Stimulated activated CD4-positive, alpha-beta T cell treated with anti-CD3 and anti-CD28 coated beads, Interleukin-1b, Interleukin-23, amount 100 ng/mL, for 4 hours (primary cell): Measurements from ENCODE around the gene NDUFS8.
"Not testable (repeated sequence)": the region's sequence is repeated elsewhere in the genome, so short reads cannot be mapped to it uniquely, and the experiment has no call there.

Experiments
- DNase-seq, 2 donors: peaks; one replicate each; pipeline ENCODE4 v3.0.0-alpha.2; 2020; ENCODE audit warnings: low read depth in 2 of 2

The NDUFS8 gene

DNA sequence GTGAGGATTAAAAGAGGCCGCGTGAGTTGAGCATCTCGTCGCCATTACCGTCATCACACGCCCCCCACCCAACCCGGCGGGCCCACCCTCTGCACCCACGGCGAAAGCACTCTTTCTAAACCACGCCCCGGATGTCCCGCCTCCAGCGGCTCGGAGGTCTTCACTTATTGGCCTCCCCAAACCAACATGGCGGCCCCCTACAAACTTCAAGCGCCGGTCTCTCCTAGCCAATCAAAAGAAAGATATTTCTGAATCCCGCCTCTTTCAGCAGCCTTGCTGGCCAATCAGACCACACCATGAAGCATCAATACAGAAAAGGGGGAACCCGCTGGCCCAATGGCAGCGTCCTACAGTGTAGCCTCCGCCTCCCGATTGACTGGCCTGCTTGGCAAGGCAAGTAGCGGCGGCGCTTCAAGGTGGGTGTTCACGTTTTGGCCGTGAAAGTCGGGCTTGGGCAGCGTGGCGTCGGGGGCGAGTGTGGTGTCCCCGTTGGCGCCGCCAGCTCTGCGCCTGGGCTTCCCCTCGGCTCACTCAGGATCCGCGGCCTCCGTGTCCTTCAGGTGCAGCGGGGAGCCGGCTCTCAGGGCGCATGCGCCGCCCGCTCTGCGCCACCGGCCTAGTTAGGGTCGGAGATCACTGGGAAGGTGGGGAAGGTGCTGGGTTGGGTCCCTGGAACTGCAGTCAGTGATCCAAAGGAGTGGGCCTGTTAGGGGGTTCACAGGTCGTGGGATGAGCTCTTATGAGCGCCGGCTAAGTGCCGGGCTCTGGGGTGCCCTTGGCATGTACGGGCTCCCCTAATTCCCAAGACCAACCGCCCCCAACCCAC, at the start of gene NDUFS8:
TSS of gene NDUFS8 (plus strand) at position 364 of the 826 bp plus-strand sequence. CDS start 1,471 bp downstream, outside the sequence.
- DNase-seq, result peak; percentile 94 to 97

DNA sequence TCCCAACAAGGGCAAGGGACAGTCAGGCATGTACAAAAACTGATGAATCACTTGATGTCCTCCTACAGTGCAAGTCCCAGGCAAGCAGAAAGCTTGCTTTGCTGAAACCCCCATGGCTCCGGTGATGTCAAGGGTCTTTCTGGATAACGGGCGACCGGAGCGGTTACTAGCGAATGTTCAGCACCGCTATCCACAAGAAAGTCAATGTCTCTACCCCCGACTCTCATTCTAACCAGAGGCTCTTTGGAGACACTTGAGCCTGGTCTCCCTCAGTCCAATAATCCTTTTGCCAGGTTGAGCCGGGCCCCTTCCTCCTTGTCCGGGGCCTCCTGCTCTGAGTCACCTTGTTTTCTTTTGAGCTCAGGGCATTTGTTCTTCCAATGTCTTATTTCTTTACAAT, 49.3 kb upstream of the NDUFS8 start:
- DNase-seq, result not testable (repeated sequence)

DNA sequence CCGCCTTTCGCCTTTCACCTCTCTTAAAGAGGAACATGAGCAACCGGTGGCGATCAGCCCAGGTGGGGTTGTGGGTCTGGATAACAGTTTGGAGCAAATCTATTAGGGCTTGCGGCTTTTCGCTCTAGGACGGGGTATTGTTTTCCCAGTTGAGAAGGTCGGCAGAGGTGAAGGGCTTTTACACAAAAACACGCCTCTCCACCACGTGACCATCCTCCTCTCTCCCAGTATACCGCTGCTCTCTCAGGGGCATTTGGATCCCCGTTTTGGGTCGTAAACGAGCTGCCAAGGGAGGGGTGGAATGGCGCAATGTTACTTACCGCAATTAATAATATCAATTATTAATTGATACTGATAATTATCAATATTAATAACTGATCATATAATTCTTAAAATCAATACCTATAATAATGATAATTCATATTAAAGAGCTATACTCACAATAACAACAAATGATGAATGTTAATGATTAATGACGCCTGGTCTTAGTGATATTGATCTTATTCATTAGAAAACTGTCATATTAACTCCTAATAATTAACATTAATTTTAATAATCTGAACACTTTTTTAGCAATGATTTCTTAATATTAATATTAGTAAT, 48.1 kb upstream of the NDUFS8 start:
- DNase-seq, result not testable (repeated sequence)

DNA sequence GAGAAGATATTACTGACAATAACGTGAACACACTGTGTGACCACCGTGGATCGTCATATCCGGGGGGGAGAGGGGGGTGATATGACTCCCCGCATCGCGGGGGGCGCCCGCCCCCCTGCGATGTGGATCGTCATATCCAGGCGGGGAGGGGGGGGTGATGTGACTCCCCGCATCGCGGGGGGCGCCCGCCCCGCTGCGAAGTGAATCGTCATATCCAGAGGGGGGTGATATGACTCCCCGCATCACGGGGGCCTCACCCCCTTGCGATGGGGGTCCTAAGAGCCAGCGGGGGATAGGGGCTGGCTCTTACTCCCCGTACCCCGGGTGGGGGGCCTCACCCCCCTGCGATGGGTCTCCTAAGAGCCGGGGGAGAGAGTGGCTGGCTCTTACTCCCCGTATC, 46.5 kb upstream of the NDUFS8 start:
- DNase-seq, result no peak

DNA sequence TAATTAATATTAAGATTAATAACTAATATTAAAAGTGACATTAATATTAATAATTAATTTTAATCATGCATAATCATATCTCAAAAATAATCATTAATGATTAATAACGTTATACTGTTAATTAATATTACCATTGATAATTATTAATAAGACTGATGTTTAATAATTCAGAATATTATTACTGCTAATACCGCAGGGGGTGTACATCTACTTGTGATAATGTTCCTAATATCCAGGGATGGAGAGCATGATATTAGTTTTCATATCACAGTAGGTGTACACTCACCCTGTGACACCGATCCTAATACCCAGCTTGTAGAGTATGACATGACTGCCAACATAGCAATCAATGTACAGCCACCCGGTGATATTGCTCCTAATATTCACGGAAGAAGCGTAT, 45.2 kb upstream of the NDUFS8 start:
- not testable (repeated sequence) for DNase-seq

DNA sequence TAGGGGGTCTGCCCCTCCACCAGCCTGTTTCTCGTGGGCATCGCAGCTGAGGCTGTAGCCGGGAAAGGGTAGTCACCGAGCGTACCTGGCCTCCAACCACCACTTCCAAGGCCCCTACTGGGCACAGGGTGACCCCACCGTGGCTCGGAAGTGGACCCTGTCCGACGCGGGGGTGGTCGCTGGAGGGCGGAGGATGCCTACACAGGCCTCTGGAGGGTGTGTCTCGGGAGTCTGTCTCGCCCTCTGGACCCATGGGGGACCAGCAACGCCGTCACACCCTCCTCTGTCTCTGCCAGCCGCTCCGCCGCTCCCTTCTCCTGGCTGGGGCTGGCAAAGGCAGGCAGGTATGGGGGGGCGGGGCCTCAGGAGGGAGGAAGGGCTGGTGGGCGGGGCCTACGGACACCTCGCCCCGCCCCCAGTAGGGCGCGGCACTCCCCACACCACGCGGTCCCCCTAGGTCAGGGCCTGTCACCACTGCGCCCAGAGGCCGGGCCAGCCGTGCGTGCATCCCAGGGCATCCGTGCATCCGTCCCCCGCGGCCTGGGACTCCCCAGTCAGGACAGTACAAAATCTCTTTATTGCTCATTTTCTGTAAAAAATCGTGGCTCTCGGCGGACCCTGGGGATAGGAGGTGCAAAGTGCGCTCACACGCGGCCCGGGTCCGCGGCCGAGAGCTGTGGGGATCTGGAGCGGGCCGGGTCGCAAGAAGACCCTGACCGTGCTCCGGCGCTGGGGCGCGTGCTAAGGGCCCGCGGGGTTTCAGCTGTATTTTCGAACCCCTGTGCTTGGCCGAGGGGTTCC, 39.7 kb upstream of the NDUFS8 start:
- not testable (repeated sequence) for DNase-seq

DNA sequence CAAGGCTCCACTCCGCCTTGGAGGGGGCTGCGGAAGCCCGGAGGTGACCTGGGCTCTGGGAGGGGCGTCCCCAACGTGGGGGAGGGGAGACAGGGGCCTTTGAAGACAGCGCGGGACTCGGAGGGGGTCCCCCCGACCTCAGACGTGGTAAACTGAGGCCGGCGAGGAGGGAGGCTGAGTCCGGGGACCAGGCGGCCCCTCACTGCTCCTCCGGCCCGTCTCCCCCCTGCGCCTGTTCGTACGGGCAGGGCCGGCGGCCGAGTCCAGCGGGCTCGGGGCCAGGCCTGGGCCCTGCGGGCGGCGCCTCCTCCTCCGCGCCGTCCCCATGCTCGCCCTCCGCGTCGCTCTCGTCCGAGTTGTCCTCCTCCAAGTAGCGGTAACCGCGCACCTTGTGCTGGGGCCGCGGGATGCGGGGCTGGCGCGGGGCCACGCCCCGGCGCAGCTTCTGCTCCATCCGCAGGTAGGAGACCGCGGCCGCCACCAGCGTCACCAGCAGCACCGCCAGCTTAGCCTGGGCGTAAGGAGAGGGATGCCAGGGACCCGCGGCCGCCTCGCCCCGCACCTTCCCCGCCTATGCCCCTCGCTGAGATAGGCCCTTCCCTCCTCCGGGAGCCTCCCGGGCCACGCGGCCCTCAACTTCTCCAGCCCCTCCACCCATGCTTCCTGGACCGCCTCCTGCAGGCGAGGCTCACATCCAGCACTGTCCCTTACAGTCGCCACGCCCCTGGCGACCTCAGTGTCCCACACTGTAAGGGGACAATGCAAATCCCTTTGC, 38.9 kb upstream of the NDUFS8 start:
- not testable (repeated sequence) for DNase-seq

DNA sequence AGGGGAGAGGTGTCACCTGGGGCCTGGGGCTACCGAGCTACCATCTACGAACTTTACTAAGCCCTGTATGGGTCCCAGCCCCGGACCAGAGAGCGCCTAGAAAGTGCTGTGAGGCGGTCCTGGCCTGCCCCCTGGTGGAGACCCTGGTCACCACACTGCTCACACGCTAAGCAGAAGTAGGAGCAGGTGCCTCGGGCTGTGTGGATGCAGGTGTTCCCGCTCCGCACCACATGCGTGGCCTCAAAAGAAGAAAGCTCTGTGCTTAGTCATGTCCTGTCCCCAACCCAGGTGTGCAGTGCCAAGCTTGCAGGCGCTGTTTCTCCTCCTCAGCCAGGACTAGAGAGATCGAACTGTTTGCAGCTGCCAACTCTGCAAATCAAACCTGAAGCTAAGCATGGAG, 36.7 kb upstream of the NDUFS8 start:
- DNase-seq, result peak in 1 of 2 donors; percentile 23

DNA sequence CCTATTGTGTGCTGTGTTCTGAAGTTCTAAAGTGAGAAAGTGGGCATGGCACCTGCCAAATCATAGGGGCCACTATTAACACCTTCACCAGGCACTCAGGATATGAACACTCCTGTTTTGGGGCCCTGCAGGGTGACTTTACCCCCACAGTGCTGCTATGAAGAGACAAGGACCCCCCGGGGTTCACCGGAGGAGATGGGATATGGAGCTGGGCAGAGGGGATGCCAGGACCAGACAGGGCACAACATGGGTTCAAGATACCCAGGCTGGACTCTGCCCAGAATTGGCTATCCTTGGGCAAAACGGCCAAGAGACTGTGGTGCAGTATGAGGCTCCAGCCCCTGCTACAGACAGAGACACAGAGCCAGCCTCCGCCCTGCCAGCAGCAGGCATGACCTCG, 36.1 kb upstream of the NDUFS8 start:
- not testable (repeated sequence) for DNase-seq

DNA sequence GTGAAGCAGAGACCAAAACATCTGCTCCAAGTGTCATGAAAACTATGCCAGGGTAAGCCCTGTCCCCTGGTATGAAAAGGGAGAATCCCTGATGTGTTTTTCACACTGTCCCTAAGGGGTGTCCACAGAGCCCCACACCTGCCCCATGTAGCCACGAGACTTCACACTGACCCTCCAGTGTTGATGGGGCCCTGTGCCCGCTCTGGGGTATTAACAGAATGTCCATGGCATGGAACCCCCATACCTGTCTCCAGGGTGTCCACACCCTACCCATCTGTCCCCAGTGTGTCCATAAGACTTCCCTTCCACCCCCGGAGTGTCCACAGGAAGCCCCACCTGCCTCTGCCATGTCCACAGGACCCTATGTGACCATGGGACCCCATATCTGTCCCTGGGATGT, 35.4 kb upstream of the NDUFS8 start:
- DNase-seq, result not testable (repeated sequence)

DNA sequence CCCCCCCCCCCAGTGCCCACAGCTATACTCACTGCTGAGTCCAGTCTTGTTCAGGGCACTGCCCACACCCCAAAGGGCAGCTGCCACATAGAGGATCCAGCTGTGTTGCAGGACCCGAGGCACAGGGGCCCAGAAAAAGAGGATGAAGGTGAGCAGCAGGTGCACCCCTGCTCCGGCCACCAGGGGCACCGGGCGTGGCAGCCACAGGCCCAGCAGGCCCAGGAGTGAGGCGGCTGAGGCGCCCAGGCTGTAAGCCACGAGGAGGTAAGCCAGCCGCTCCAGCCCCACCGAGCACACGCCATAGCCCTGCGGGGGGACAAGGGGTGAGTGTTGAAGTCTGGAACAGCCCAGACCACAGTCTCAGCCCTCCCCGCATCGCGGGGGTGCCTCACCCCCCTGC, 34.9 kb upstream of the NDUFS8 start:
- not testable (repeated sequence) for DNase-seq

DNA sequence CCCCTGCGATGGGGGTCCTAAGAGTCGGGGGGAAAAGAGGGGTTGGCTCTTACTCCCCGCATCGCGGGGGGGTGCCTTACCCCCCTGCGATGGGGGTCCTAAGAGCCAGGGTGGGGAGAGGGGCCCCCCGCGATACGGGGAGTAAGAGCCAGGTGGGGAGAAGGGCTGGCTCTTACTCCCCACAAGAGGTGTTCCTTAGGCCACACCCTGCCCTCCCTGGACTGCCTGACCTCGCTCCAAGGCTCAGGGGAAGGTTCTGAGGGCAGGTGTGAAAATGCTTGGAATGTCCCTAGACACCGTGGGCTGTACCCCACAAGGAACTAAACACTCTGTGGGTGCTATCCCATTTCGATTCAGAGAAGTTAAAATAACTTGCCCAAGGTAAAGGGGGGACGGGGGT, 34.4 kb upstream of the NDUFS8 start:
- no peak for DNase-seq

DNA sequence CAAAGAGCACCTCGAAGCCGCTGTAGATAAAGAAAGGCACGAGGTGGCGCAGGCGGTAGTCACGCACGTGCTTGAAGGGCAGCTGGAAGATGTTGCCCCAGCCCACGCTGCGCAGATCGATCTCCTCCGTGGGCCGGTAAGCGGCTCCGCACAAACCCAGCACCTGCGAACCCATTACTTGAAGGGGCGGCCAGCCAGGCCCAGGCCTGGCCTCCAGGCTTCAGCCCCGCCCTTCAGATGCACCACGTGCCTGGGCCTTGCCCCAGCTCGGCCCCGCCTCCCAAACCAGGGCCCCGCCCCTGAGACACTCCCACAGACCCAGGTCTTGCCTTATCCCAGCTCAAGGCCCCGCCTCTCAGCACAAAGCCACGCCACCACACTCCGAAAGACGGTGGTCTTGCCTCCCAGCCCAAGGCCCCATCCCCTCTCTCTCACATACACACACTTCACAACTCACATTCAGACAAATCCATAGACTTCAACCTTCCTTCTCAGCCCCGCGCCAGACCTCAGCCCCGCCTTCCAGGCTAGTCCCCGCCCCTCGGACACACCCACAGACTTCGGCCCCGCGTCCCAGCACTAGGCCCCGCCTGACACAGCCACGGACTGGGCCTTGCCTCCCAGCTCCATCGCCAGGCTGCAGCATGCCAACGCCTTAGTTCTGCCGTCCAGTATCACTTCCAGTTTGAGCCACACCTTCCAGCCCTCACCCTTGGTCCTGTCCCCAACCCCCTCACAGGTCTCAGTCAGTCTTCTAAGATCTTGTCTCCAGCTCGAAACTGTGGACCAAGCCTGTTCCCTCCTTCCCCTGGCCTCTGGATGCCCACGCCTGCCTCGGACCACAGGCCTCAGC, 33.6 kb upstream of the NDUFS8 start:
- DNase-seq, result peak in 1 of 2 donors; percentile 18

DNA sequence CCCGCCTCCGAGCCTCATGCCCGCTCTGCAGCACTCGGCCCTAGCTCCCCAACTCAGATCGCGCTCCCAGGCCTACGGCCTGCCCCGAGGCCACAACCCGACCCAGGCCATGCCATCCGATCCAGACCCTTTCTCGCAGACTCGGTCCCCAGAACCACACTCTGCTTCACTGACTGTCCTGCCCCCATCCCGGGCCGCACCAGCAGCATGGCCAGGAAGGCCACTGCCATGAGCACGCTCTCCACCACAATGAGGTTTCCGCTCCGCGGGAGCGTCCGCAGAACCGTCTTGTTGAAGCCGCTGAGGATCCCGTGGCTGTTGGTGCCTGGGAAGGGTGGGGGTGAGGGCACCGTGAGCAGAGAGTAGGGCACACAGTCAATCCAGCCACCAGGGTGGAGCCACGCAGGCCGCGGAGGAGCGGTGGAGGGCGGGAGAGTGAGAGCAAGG, 33.0 kb upstream of the NDUFS8 start:
- DNase-seq, result no peak

DNA sequence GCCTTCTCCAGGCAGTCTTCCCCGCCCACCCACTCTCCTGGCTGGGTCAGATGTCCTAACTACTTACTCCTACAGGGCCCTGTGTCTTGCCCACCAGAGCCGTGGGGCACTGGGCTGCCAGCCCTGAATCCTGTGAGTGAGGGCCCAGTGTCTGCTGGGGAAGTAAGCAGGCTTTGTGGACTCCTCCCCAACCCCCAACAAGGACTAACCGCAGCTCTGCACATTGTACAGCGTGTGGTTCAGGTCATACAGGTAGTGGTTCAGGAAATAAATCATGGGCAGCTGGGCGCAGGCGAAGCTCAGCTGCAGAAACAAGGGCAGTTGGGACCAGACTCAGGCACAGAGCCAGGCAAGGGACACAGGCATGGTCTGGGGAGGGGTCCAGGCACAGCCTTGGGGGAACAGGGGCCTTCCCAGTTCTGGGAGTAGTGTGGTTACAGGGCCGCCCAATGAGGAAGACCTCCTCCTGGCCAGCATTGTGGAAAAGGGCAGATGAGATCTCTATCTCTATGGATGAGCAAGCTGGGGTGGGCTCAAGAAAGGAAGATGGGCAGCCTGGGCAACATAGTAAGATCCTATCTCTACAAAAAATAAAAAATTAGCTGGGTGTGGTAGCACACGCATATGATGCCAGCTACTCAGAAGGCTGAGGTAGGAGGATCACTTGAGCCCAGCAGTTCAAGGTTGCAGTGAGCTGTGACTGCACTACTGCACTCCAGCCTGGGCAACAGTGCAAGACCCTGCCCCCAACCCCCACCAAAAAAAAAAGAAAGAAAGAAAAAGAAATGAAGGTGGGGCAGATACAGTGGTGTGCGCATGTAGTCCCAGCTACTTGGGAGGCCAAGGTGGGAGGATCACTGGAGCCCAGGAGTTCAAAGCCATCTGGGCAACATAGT, 32.1 kb upstream of the NDUFS8 start:
- DNase-seq, result no peak

DNA sequence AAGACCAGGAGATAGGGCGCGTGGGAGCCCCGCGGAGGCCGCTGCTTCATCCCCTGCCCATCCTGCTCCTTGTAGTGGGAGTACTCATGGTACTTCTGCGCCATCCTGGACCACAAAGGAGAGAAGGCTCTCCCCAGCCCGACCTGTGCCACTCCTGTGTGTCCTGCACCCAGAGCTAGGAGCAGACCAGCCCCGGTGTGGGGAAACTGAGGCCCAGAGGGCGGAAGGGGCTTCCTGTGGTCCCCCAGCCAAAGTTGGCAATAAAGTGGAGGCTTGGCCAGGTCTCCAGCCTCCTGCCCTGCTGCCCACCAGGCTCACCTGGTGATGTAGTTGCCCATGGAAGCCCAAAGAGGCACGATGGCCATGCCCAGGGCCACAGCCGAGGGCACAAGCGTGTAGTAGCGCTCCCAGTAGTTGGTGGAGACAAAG, 31.3 kb upstream of the NDUFS8 start:
- DNase-seq, result no peak

DNA sequence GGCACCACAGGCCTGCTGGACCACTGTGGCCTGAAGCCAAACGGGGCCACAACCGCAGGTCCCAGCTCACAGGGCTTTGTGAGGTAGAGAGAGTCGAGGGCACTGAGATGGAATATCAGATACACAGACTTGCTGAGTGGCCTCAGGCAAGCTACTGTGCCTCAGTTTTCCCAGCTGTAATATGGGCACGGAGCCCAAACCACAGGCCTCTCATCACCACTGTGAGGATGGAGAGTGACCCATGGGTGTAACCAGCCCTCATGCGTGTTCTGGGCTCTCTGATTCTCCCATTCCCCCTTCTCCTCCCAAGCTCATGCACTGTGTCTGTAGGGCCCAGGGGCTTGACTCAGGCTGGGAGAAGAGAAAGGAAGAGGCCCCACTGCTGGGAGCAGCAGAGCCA, 30.8 kb upstream of the NDUFS8 start:
- DNase-seq, result no peak

DNA sequence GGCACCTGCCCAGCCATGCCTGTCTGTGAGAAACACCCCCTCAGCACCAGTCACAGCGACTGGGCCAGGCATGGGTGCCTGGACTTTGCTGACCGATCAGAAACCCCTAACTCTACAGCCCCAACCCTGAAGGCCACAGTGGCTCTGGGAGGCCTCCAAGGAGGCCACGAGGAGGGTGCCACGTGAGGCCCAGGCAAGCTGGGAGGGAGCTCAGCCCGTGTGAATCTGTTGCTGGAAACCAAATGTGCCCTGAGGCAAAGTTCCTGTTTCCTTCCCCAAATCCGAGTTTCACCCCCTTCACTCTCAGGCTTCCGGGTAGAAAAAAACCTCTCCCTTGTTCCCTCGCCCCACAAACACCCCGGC, 27.9 kb upstream of the NDUFS8 start:
- no peak for DNase-seq
